Transverse colon (tissue), 3 donors: ENCODE data around the gene CCDC68.

ENCODE experiments used
- CTCF ChIP-seq, 5 experiments: fragments of 200-600 bp in 3 of 5; fragments of 450-650 bp in 2 of 5; sonication (generic) in 3 of 5; IDR thresholded peaks; 1 replicate in 2 of 5; 2 replicates in 3 of 5; pipeline ENCODE4 v1.5.1; 2016 to 2017; ENCODE audit warnings: antibody characterized with exemption in 5 of 5, inconsistent platforms in 3 of 5, mild to moderate bottlenecking in 2 of 5, moderate library complexity in 1 of 5
- POLR2A ChIP-seq: fragments of 450-650 bp; IDR thresholded peaks from one replicate; pipeline ENCODE4 v1.6.1; 2016; ENCODE audit warnings: antibody characterized with exemption, mild to moderate bottlenecking, moderate library complexity

GRCh38 chr18:54918060-54918459 lies 41.2 kb downstream of the CCDC68 start:
- TF ChIP-seq POLR2A: no peak
- TF ChIP-seq CTCF (IDR thresholded peaks at IDR 0.05): no peak
